NCI-H524 (cell line): ENCODE measurements around the gene RPLP2.
A peak's percentile ranks its signal among the peaks of the same experiment; 100 is the strongest.

Experiments used
- DNase-seq, 2 experiments: peaks; one replicate each; lab custom pipeline; 2025; lab: John Stamatoyannopoulos, UW

Gene RPLP2

DNA sequence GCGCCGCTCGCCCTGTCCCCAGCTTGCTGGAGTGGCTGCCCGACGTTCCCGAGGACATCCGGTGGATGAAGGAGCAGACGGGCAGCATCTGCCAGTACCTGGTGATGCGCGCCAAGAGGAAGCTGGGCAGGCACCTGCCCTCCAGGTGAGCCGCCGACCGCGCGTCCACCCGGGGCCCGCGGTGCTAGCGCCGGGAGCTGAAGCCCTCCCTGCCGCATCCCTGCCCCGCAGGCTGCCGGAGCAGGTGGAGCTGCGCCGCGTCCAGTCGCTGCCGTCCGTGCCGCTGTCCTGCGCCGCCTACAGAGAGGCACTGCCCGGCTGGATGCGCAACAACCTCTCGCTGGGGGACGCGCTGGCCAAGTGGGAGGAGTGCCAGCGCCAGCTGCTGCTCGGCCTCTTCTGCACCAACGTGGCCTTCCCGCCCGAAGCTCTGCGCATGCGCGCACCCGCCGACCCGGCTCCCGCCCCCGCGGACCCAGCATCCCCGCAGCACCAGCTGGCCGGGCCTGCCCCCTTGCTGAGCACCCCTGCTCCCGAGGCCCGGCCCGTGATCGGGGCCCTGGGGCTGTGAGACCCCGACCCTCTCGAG, 14.6 kb downstream of the RPLP2 start:
- DNase-seq: peak; percentile 46 to 82

GRCh38 chr11:824942-825341, 15.2 kb downstream of the RPLP2 start:
- DNase-seq: no peak

GRCh38 chr11:825366-826226, 15.8 kb downstream of the RPLP2 start:
- no peak for DNase-seq

DNA sequence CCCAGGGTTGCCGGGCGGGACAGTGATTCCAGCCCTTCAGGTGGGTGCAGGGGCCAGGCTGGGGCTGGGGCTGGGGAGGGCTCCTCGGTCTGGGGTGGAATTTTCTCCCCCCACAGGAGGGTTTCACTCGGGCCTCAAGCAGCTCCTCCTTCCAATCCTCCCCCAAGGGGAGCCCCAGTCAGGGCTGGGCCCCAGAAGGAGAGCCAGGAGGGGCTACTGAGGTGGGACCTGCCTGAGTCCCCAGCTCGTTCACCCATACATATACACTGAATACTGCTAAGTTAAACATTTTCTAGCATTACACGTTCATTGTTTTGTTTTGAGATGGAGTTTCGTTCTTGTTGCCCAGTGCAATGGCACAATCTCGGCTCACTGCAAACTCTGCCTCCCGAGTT, 16.5 kb downstream of the RPLP2 start:
- no peak for DNase-seq

DNA sequence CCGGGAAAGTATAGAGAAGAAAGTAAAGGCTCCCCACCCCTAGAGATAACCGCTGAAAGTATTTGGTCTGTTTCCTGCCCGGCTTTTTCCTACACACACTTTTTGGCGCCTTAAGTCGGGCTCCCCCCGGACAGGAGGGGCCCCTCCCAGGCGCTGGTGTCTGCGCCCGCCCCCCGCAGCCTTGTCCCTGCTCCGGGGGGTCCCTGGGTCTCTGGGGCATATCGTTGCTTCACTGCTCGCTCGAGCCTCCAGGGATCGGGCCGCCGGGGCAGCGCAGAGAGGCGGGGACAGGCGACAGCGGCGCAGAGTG, 17.0 kb downstream of the RPLP2 start:
- no peak for DNase-seq

DNA sequence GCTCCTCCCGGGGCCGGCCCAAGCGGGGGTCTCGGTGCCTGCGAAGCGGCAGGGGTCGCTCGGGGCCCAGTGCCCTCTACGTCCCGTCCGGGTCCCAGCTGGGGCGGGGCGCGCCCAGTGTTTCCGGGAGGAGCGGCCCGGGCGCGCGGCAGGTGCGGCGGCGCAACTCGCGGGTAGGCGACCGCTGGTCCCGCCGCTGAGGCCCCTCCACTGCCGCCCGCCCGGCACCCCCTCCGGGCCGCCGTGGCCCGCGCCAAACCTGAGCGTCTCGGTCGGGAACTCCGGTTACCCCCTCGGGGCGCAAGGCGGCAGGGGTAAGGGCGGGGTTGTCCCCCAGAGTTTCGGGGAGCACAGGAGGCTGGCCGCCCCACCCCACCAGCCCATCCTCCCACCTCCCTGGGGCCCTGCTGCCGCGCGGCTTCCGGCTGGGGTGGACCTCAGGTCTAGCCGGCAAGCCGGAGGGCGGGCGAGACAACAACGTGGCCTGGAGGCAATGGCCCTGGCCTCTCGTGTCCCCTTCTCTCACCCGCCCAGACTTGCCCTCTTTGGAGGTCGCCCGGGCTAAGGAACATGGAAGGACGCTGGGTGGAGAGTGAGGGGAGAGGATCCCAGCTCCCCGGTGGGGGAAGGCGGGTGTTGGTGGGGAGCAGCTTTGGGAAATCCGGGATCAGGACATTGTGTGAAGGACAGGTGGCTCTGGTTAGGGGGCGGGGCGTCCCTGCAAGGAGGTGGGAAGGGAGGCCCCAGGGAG, 17.6 kb downstream of the RPLP2 start:
- peak in 1 of 2 experiments; percentile 52 for DNase-seq

DNA sequence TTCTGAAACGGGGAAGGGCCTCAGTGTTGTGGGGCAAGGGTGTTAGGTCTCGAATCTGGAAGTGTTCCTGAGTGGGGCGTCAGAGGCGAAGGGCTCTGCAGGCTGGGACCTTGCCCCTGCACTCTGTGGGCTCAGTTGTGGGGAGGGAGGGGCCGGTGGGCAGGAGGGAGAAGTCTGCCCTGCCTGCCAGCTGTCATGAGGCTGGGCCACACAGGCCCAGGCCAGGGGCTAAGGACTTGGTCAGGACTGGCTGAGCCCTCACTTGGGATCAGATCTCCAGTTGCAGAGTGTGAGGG, 18.1 kb downstream of the RPLP2 start, which contains the start of gene CRACR2B:
CRACR2B (plus strand) TSS at position 23 of the 296 bp plus-strand sequence. CDS start 689 bp downstream, outside the sequence.
- DNase-seq: no peak

DNA sequence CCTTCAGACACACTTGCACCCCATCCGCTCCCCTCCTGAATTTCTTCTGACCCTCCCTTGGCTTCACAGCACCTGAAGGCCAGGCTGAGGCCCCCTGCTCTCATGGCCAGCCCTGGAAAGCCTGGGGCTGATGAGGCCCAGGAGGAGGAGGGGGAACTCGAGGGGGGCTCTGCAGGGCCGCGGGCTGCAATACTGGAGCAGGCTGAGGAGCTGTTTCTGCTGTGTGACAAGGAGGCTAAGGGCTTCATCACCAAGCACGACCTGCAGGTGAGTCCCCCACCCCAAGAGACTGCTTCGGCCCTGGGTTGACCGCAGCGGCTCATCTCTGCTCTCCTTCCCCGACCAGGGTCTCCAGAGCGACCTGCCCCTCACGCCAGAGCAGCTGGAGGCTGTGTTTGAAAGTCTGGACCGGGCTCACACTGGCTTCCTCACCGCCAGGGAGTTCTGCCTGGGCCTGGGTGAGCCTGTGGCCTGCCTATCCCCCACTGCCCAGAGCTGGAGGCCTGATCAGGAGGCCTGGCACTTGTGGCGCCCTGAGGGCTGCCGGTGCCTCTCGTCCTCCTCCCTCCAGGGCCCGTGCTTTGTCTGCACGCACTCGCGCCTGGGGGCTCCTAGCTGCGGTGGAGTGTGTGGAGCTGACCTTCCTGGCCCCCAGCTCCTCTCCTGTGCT, 18.9 kb downstream of the RPLP2 start:
- no peak for DNase-seq

- DNase-seq: no peak
Measured at GRCh38 chr11:829176-829846, 19.5 kb downstream of the RPLP2 start.

DNA sequence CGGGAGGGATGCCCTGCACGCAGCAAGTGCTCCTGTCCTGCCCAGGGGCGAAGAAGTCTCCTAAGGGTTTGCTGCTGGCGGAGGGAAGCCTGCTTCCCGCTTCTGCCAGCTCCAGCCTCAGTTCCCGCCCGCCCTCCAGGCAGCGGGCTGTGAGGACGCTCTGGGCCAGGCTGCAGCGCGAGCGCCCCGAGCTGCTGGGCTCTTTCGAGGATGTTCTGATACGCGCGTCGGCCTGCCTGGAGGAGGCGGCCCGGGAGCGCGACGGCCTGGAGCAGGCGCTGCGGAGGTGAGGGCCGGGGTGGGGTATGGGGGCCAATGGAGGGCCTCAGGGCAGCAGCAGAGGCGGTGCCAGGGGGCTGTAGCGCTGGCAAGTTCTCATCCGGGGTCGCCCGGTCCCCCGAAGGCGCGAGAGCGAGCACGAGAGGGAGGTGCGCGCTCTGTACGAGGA, 20.1 kb downstream of the RPLP2 start:
- DNase-seq: no peak

GRCh38 chr11:830295-831117, 20.7 kb downstream of the RPLP2 start:
- peak; percentile 64 to 80 for DNase-seq

- DNase-seq: peak; percentile 25 to 49
Measured at GRCh38 chr11:831118-831864, 21.5 kb downstream of the RPLP2 start.

- no peak for DNase-seq
Measured at GRCh38 chr11:831961-832528, 22.3 kb downstream of the RPLP2 start.

GRCh38 chr11:832529-833113, 22.9 kb downstream of the RPLP2 start, which contains the start of gene CD151:
Gene CD151, plus strand, starts transcription at chr11:832952. Its CDS starts 3,118 bp downstream, at chr11:836070.
- DNase-seq: peak in 1 of 2 experiments; percentile 28

DNA sequence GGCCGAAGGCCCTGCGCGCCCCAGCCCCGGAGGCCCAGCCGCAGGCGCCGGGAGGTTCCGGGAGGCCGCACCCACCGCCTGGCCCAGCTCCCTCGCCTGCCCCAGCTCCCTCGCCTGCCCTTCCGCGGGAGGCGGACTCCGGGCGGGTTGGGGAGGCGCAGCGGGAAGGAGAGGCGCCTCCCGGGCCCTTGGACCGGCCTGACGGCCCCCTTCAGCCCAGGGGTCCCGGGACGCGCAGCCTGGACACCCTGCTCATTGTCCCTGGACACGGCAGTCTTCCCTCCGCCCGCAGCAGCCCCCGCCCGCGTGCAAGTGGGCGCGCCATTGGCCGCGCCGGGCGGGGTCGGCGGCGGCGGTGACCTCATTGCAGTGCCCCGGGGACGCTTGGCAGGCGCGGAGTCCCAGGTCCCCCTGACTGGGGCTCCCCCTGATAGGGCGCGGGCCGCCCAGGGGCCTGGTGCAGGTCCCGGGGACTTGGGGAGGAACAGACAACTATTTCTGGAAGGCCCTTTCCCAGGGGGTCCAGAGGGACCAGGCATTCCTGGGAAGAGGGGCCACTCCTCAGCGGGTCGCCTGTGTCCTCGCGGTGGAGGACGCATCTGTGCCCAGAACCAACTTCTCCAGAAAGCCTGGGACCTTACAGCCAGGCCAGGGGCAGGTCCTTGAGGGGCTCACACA, 23.5 kb downstream of the RPLP2 start:
- DNase-seq: no peak

GRCh38 chr11:833849-834311, 24.1 kb downstream of the RPLP2 start:
- no peak for DNase-seq

DNA sequence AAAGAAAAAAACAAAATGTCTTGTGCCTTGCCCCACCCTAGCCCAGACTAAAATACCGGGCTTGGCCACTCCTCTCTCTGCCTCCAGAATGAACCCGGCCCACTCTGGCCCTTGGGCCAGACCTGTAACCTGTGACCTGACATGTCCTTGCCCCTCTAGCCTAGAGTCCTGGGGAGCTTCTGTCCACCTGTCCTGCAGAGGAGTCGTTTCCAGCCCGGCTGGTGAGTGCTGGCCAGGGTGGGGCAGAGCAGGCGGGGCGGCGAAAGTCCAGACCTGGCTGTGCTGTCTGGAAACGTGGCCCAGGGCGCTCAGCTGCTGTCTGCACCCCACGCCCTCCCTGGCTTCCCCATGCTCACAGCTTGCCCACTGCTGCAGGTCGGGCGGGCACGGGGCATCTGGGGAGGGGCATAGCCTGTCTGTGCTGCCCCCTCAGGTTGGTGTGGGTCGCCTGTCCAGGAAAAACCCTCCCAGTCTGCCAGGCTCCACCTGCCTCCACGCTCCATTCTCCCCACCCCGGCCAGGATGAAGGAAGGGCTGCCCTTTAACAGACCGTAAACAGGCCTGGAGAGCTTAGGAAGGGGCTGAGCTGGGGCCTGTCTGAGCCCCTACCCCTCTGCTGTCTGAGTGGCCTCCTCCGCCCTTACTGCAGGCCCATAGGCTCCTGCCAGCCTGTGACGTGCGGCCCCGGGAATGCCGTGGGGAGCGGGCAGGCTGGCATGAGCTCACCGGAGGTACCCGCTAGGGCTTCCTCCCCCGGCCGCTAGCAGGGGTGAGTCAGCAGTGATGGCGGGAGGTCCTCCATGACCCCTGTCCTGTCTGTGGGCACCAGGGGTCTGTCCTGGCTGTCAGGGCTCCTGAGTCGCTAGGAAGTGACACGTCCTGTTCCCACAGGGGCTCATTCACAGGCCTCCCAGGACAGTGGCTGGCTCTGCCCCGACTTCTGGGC, 24.9 kb downstream of the RPLP2 start:
- DNase-seq: no peak

GRCh38 chr11:836274-836673, 26.5 kb downstream of the RPLP2 start:
- no peak for DNase-seq
